ENCODE measurements around the gene LRCH3. TPM values are rescaled to one million over a fixed set of nuclear protein-coding genes. Genes with fewer than 3 reads are reported as not detected.
A peak's percentile ranks its signal among the peaks of the same experiment; 100 is the strongest.

The LRCH3 gene
- total RNA-seq, 2 donors from 2014 or later = 26.7 to 29.0 TPM

DNA sequence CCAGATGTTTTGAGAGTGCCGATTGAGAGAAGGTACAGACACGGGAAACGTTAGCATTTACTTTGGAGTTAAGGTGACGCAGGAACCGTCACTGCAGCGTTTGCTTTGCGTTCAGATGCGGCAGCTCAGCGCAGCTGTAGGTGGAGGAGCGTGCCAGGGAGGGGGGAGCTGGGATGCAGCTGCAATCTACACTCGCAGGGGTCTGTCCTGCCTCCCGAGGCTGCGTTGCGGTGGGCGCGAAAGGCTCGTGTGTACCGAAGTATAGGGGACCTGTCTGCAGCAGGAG is 41.8 kb upstream of the LRCH3 start:
- DNase-seq = peak in 3 of 4 donors; percentile 58 to 65 (median 62)
- ATAC-seq = peak; percentile 37
- Histone ChIP-seq H3K27me3 (no peaks in the 10 kb centered on the region), H3K9me3 (no peaks in the 10 kb centered on the region), H3K27ac (peak overlapping the region; percentile 88 to 94 (median 92)), H3K36me3 (replicated peaks in 1 of 2; ENCODE audit: insufficient read depth in 1 of 2, low read depth in 2 of 2) (no peaks in the 10 kb centered on the region), H3K4me3 (peak overlapping the region; percentile 10 to 48), H3K4me1 (peaks cover 39% of the 10 kb centered on the region)
- intact Hi-C loops (cut with DNase I) = no loop called here
- 0% methylated on average over 18 of the region's 18 CpGs for WGBS, 2 donors
- TF ChIP-seq POLR2A (IDR thresholded peaks at IDR 0.05) = no peak
- TF ChIP-seq, protein P1, sequence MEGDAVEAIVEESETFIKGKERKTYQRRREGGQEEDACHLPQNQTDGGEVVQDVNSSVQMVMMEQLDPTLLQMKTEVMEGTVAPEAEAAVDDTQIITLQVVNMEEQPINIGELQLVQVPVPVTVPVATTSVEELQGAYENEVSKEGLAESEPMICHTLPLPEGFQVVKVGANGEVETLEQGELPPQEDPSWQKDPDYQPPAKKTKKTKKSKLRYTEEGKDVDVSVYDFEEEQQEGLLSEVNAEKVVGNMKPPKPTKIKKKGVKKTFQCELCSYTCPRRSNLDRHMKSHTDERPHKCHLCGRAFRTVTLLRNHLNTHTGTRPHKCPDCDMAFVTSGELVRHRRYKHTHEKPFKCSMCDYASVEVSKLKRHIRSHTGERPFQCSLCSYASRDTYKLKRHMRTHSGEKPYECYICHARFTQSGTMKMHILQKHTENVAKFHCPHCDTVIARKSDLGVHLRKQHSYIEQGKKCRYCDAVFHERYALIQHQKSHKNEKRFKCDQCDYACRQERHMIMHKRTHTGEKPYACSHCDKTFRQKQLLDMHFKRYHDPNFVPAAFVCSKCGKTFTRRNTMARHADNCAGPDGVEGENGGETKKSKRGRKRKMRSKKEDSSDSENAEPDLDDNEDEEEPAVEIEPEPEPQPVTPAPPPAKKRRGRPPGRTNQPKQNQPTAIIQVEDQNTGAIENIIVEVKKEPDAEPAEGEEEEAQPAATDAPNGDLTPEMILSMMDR (IDR thresholded peaks at IDR 0.05) = no peak

DNA sequence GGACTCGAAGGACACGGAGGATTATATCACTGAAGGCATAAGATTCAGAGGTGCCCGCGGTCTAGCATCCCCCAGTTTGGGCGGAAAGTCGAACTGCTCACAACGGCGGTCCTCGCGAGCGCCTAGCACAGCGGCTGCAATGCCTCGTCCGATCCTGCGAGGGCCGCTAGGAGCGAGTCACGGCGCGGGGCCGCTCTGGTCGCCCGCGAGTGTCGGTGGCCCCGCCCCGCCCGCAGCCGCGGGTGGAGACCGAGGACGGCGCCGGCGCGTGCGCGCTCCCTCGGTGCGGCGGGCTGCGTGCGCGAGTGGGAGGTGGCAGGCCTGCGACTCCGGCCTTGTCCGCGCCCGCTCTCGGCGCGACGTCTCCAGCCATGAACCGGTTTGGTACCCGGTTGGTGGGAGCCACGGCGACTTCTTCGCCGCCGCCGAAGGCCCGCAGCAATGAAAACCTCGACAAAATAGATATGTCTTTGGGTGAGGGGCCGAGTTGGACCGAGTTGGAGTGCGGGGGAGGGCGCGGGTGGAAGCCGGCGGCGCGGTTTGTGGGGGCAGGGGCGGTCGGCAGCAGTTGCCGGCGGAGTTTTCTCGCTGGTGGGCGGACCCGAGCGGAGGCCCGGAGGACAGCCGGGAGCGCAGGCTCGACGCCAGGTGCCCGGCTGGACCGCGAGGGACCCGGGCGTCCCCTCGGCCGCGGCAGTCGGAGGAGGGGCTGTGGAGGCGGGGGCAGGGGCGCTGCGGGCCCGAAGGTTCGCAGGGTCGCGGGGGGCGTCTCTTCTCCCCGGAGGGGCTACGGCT is 41.3 kb upstream of the LRCH3 start, which contains the start of gene FYTTD1:
FYTTD1 (plus strand) TSS at position 283 of the 795 bp plus-strand sequence; CDS start at position 372, 89 bp downstream.
- Histone ChIP-seq H3K27ac (peak within 1 kb of the TSS; percentile 88 to 94 (median 92)), H3K27me3 (no peaks in the 10 kb centered on the region), H3K9me3 (no peaks in the 10 kb centered on the region), H3K4me1 (peaks cover 39% of the 10 kb centered on the region), H3K36me3 (replicated peaks in 1 of 2; ENCODE audit: insufficient read depth in 1 of 2, low read depth in 2 of 2) (no peaks in the 10 kb centered on the region), H3K4me3 (peak within 1 kb of the TSS; percentile 71 to 81)
- peak; percentile 93 for ATAC-seq
- 0 to 1% methylated on average over 4 to 90 of the region's 104 CpGs for WGBS, 2 donors
- intact Hi-C loops (cut with DNase I) = no loop called here
- TF ChIP-seq, protein P1 (IDR thresholded peaks at IDR 0.05) = peak in 6 of 7 experiments; percentile 30 to 66 (median 45)
- peak; percentile 77 to 85 (median 82) for TF ChIP-seq POLR2A (IDR thresholded peaks at IDR 0.05)
- peak; percentile 91 to 93 (median 92) for DNase-seq

DNA sequence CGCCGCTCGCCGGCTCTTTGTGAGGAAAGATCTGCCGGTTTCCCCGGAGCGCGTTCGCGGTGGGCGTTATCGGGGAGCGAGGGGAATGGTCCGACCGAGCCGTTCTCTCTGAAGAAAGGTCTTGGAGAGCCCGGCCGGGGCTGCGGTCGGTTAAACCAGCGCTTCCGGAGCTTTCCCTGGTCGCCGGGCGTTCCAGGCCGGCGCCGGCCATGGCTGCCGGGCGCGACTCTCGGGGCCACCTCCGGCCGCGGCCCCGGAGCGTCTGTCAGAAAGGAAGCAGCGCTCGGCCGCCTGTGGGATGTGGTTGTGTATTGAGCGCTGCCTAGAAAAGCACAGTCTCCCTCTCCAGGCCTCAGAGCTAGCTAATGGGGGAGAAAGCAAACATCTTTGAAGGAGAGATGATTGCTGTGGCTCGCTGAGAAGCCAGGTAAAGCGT is 40.6 kb upstream of the LRCH3 start:
- intact Hi-C loops (cut with DNase I) = no loop called here
- H3K4me3 ChIP-seq = peak overlapping the region; percentile 71 to 81
- 0% methylated on average over 6 to 39 of the region's 43 CpGs for WGBS, 2 donors
- TF ChIP-seq, protein P1 (IDR thresholded peaks at IDR 0.05) = peak in 2 of 7 experiments; percentile 13 to 15
- peak in 2 of 3 donors; percentile 12 to 31 for TF ChIP-seq POLR2A (IDR thresholded peaks at IDR 0.05)
- H3K9me3 ChIP-seq = no peaks in the 10 kb centered on the region
- DNase-seq (peak; percentile 52 to 72 (median 67)), ATAC-seq (peak; percentile 52)
- H3K27ac ChIP-seq = peak overlapping the region; percentile 88 to 94 (median 92)
- peaks cover 39% of the 10 kb centered on the region for H3K4me1 ChIP-seq
- H3K27me3 ChIP-seq = no peaks in the 10 kb centered on the region
- H3K36me3 ChIP-seq (replicated peaks in 1 of 2; ENCODE audit: insufficient read depth in 1 of 2, low read depth in 2 of 2) = no peaks in the 10 kb centered on the region

DNA sequence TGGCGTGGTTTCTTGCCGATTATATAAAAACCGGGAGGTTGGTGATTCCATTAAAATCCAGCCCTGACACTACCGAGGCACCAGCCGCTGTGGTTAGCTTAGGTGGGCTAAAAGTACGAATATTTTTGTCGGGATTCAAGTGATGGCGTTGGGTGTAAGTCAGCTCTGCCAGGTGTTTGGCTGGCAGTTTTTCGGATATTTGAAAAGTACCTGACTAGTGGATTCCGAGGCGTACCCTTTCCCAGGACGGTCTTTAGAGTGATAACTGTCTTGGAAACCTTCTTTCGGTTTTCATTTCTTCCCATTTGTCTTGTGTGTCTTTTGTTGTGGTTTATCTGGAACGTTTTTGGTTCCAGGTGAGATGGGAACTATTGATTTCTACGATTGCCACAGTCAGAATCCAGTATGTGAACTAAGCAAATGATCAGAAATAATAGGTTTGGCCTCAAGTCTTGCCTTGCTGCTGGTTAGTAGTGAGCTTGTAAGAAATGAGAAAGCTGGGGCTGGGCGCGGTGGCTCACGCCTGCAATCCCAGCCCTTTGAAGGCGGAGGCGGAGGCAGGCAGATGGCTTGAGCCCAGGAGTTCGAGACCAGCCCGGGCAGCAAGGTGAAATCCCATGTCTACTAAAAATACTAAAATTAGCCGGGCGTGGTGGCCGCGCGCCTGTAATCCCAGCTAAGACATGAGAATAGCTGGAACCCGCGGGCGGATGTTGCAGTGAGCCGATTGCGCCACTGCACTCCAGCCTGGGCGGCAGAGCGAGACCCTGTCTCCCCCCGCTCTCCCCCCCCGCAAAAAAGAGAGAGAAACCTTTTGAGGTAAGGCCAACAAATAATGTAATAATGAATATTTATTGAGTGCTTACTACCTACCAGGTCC is 40.0 kb upstream of the LRCH3 start:
- peak overlapping the region; percentile 88 to 94 (median 92) for H3K27ac ChIP-seq
- no peaks in the 10 kb centered on the region for H3K27me3 ChIP-seq
- peak; percentile 37 to 55 (median 40) for DNase-seq
- H3K9me3 ChIP-seq = no peaks in the 10 kb centered on the region
- H3K36me3 ChIP-seq (replicated peaks in 1 of 2; ENCODE audit: insufficient read depth in 1 of 2, low read depth in 2 of 2) = no peaks in the 10 kb centered on the region
- peak overlapping the region in 1 of 2 donors; percentile 71 for H3K4me3 ChIP-seq
- no peak for TF ChIP-seq POLR2A (IDR thresholded peaks at IDR 0.05)
- TF ChIP-seq, protein P1 (IDR thresholded peaks at IDR 0.05) = no peak
- intact Hi-C loops (cut with DNase I) = no loop called here
- no peak for ATAC-seq
- WGBS, 2 donors = 1 to 7% methylated on average over 36 of the region's 36 CpGs
- peaks cover 39% of the 10 kb centered on the region for H3K4me1 ChIP-seq
